ENCODE results near the gene OOSP4A.
A peak's percentile ranks its signal among the peaks of the same experiment; 100 is the strongest.

The OOSP4A gene

GRCh38 chr11:59953463-59954218 lies 10.2 kb upstream of the OOSP4A start:
- Histone ChIP-seq H3K4me3 (ENCODE audit: low read depth, low read length) (no peak overlapping the region), H3K27ac (no peak overlapping the region), H3K27me3 (replicated peaks) (no peaks in the 10 kb centered on the region), H3K36me3 (replicated peaks) (no peaks in the 10 kb centered on the region)
- TF ChIP-seq CTCF (IDR thresholded peaks at IDR 0.05; ENCODE audit: low read depth, low read length, missing control alignments): no peak
- DNase-seq: no peak
- in situ Hi-C loops (cut with HindIII; ENCODE audit: low pct_ligation_motif_present, low sequenced_read_pairs): no loop called here

GRCh38 chr11:59954219-59954847 lies 9.5 kb upstream of the OOSP4A start:
- H3K27ac ChIP-seq: no peak overlapping the region
- H3K36me3 ChIP-seq (replicated peaks): no peaks in the 10 kb centered on the region
- in situ Hi-C loops (cut with HindIII; ENCODE audit: low pct_ligation_motif_present, low sequenced_read_pairs): no loop called here
- no peak for DNase-seq
- H3K4me3 ChIP-seq (ENCODE audit: low read depth, low read length): no peak overlapping the region
- no peak for TF ChIP-seq CTCF (IDR thresholded peaks at IDR 0.05; ENCODE audit: low read depth, low read length, missing control alignments)
- H3K27me3 ChIP-seq (replicated peaks): no peaks in the 10 kb centered on the region

GRCh38 chr11:59957094-59957493 lies 6.7 kb upstream of the OOSP4A start:
- in situ Hi-C loops (cut with HindIII; ENCODE audit: low pct_ligation_motif_present, low sequenced_read_pairs): no loop called here
- Histone ChIP-seq H3K4me3 (ENCODE audit: low read depth, low read length) (no peak overlapping the region), H3K36me3 (replicated peaks) (no peaks in the 10 kb centered on the region), H3K27me3 (replicated peaks) (no peaks in the 10 kb centered on the region), H3K27ac (no peak overlapping the region)
- no peak for TF ChIP-seq CTCF (IDR thresholded peaks at IDR 0.05; ENCODE audit: low read depth, low read length, missing control alignments)
- peak; percentile 11 for DNase-seq

GRCh38 chr11:59960502-59961381 lies 3.1 kb upstream of the OOSP4A start:
- H3K4me3 ChIP-seq (ENCODE audit: low read depth, low read length): no peak overlapping the region
- H3K36me3 ChIP-seq (replicated peaks): no peaks in the 10 kb centered on the region
- DNase-seq: no peak
- TF ChIP-seq CTCF (IDR thresholded peaks at IDR 0.05; ENCODE audit: low read depth, low read length, missing control alignments): no peak
- H3K27ac ChIP-seq: no peak overlapping the region
- in situ Hi-C loops (cut with HindIII; ENCODE audit: low pct_ligation_motif_present, low sequenced_read_pairs): no loop called here
- no peaks in the 10 kb centered on the region for H3K27me3 ChIP-seq (replicated peaks)

- Histone ChIP-seq H3K4me3 (ENCODE audit: low read depth, low read length) (no peak overlapping the region), H3K27me3 (replicated peaks) (no peaks in the 10 kb centered on the region), H3K27ac (no peak overlapping the region), H3K36me3 (replicated peaks) (no peaks in the 10 kb centered on the region)
- no peak for TF ChIP-seq CTCF (IDR thresholded peaks at IDR 0.05; ENCODE audit: low read depth, low read length, missing control alignments)
- in situ Hi-C loops (cut with HindIII; ENCODE audit: low pct_ligation_motif_present, low sequenced_read_pairs): no loop called here
- no peak for DNase-seq
Measured at GRCh38 chr11:59962107-59962482, 1.7 kb upstream of the OOSP4A start.

Data from brain microvascular endothelial cell (primary cell).